GM18502 (cell line): Measurements from ENCODE around the gene PDE10A.
"Not testable (repeated sequence)": the region's sequence is repeated elsewhere in the genome, so short reads cannot be mapped to it uniquely, and the experiment has no call there.

Source experiments
- ATAC-seq: cut with Tn5 transposase; IDR thresholded peaks from one replicate; pipeline ENCODE4 v1.9.1; 2021; ENCODE audit warnings: mild to moderate bottlenecking; ENCODE audit not compliant: unreplicated experiment, poor library complexity

PDE10A gene

DNA sequence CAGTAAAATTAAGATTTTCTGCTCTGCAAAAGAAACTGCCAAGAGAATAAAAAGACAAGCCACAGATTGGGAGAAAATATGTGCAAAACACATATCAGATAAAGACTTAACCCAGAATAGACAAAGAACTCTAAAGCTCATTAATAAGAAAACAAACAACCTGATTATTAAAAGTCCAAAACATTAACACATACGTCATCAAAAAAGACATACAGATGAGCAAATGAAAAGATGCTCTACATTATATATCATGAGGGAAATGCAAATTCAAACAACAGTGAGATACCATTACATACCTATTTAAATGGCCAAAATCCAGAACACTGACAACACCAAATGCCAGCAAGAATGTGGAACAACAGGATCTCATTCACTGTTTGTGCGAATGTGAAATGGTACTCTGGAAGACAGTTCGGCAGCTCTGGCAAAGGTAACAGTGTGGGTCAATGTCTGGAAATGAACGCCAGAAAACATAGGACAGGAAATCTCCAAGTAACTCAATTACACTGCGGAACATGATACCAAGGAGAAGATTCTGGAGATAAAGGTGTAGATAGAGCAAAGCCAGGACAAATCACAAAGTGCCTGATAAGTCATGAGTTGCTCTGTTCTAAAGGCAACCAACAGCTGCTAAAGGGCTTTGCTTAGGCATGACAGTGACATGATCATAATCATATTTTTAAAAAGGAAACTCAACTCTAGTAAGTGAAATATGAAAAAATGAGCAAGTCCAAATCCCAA is 96.8 kb downstream of the PDE10A start:
- no peak for ATAC-seq

GRCh38 chr6:165562421-165563090 is 100.5 kb downstream of the PDE10A start:
- ATAC-seq = no peak

DNA sequence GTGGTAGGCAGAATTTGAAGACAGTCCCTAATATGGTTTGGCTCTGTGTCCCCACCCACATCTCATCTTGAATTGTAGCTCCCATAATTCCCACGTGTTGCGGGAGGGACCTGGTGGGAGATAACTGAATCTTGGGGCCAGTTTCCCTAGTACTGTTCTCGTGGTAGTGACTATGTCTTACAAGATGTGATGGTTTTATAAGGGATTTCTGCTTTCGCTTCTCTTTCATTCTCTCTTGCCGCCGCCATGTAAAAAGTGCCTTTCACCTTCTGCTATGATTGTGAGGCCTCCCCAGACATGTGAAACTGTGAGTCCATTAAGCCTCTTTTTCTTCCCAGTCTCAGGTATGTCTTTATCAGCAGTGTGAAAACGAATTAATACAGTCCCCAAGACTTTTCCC is 103.4 kb downstream of the PDE10A start:
- no peak for ATAC-seq

DNA sequence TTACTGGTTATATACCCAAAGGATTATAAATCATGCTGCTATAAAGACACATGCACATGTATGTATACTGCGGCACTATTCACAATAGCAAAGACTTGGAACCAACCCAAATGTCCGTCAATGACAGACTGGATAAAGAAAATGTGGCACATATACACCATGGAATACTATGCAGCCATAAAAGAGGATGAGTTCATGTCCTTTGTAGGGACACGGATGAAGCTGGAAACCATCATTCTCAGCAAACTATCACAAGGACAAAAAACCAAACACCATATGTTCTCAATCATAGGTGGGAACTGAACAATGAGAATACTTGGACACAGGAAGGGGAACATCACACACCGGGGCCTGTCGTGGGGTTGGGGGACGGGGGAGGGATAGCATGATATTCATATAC is 104.9 kb downstream of the PDE10A start:
- ATAC-seq = not testable (repeated sequence)

GRCh38 chr6:165557674-165558073 is 105.4 kb downstream of the PDE10A start:
- no peak for ATAC-seq

DNA sequence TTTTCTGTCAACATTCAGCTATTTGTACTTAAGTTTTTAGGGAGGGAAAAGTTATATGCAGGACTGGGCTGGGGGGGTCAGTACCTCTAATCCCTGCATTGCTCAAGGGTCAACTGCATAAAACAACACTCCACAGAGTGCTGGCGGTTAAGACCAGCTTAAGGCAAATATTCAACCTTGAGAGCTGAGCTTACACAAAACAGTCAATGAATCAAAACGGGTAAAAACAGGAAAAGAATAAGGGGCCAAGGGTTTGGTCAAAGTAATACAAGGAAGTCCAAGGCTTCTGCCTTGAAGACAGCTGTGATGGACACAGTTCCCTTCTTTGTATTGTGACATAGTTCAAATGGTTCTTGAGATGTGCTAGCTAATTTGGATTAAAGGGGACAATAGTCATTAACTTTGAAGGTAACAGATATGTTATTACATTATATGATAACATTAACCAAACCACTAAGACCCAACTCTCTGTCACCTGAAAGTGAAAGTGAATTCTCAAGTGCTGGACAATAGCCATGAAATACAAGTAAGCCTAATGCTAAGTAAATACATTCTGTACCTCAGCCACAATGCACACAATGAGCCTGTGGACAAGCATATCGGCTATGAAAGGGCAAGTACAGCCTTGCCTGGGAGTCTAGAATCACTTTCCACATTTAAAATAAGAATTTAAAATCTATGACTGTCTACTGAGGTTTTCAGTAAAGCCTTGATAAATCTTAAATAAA is 106.8 kb downstream of the PDE10A start:
- no peak for ATAC-seq

DNA sequence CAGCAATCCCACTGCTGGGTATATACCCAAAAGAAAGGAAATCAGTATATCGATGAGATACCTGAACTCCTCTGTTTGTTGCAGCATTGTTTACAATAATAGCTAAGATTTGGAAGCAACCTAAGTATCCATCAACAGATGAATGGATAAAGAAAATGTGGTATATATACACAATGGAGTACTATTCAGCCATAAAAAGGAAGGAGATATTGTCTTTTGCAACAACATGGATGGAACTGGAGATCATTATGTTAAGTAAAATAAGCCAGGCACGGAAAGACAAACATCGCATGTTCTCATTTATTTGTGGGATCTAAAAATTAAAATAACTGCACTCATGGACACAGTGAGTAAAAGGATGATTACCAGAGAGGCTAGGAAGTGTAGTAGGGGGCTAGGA is 108.4 kb downstream of the PDE10A start:
- ATAC-seq = not testable (repeated sequence)

- no peak for ATAC-seq
Measured at GRCh38 chr6:165552248-165552736, 110.7 kb downstream of the PDE10A start.

DNA sequence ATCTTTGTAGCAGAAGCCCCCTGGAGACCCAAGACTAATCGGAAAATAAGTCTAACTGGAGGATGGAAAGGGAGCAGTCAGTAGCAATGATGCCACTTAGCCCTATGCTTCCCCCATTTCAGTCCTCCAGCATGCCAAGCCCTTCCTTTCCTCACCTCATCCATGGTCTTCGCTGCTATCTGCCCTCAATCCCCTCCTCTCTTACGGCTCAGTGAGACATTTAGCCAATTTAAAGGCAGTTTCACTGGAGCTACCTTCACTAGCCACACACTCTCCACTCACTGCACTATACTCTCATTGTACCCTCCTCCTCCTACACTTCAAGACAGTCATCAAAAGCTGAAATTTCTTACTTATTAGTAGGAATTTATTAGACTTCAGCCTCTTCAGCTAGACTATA is 111.2 kb downstream of the PDE10A start:
- ATAC-seq = no peak

GRCh38 chr6:165548450-165548849 is 114.6 kb downstream of the PDE10A start:
- ATAC-seq = no peak

DNA sequence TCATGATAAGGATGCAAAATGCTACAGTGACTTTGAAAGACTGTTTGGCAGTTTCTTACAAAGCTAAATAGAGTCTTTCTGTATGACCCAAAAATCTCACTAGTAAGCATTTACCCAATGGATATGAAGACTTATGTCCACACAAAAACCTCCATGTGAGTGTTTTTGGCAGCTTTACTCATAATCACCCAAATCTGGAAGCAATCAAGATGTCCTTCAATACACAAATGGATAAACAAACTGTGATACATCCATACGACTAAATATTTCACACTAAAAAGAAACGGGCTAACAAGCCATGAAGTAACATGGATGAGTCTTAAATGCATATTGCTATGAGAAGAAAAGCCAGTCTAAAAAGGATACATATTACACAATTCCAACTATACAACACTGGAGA is 117.2 kb downstream of the PDE10A start:
- no peak for ATAC-seq

GRCh38 chr6:165543781-165544180 is 119.3 kb downstream of the PDE10A start:
- ATAC-seq = no peak

DNA sequence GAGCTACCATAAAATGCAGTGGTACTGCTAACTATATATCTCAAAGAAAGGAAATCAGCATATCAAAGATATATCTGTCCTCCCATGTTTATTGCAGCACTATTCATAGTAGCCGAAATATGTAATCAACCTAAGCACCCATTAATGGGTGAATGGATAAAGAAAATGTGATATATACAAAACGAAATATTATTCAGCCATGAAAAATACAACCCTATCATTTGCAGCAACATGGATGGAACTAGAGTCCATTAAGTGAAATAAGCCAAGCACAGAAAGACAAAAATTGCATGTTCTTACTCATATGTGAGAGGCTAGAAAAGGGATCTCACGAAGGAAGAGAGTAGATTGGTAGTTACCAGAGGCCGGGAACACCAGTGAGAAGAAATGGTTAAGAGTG is 126.1 kb downstream of the PDE10A start:
- no peak for ATAC-seq

GRCh38 chr6:165519316-165519715 is 143.7 kb downstream of the PDE10A start:
- no peak for ATAC-seq

DNA sequence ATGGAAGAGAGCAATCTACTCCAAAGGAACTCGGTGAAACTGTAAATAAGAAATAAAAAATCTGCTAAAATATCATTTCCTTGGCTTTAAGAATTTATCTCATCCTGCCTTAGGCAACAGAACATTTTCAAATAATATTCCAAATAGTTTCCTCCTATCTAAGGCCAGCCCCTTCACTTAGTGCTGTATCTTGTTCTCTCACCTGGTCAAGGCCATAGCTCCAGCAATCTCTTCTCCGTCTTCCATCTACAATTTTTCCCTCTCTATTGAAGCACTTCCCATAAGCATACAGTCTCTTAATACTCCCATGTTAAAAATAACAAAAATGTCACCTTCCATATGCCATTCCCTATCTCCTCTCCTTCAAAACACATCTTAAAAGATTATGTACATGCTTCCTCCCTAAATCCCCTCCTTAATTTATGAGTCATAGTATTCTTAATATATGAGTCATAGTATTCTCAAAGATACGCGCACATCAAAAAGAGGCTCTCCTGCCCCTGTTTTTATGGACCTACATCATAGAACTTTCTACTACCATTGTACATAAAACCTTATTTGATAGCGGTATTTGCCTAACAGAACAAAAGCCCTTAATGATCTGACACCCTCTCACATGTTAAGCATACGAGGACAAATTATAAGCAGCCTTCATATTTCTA is 146.9 kb downstream of the PDE10A start:
- ATAC-seq = no peak

GRCh38 chr6:165514621-165515020 is 148.4 kb downstream of the PDE10A start:
- no peak for ATAC-seq

GRCh38 chr6:165511807-165512206 is 151.2 kb downstream of the PDE10A start:
- peak; percentile 98 for ATAC-seq

DNA sequence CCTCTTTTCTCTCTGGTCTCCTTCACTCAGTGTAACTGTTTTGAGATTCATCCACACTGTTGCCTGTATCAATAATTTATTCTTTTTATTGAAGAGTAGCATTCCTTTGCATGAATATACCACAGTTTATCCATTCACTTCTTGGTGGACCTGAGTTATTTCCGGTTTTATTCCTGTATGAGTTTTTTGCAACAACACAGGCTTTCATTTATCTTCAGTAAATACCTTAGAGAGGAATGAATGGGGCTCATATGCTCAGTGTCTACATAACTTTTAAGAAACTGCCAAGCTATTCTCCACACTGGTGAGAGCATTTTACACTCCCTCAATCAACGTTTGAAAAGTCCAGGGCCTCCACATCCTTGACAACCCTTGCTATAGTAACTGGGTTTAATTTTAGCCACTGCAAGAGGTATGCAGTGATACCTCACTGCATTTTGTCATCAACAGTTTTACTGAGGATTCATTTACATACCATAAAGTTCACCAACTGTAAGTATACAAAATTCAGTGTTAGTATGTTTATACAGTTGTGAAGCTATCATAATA is 154.6 kb downstream of the PDE10A start:
- ATAC-seq = no peak

- ATAC-seq = no peak
Measured at GRCh38 chr6:165506657-165507056, 156.4 kb downstream of the PDE10A start.

DNA sequence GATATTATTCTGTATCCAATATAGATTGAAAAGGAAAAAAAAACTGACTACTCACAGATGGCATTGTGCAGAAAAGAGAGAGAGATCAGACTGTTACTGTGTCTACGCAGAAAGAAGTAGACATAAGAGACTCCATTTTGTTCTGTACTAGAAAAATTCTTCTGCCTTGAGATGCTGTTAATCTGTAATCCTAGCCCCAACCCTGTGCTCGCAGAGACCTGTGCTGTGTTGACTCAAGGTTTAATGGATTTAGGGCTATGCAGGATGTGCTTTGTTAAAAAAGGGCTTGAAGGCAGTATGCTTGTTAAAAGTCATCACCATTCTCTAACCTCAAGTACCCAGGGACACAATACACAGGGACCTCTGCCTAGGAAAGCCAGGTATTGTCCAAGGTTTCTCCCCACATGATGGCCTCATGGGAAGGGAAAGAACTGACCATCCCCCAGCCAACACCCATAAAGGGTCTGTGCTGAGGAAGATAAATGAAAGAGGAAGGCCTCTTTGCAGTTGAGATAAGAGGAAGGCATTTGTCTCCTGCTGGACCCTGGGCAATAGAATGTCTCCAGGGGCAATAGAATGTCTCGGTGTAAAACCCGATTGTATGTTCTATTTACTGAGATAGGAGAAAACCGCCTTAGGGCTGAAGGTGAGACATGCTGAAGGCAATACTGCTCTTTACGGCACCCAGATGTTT is 162.7 kb downstream of the PDE10A start:
- not testable (repeated sequence) for ATAC-seq
